Breast epithelium (tissue), 4 donors: Measurements from ENCODE around the gene RAD50. TPM values are rescaled to one million over a fixed set of nuclear protein-coding genes. Genes with fewer than 3 reads are reported as not detected.

Source experiments
- DNase-seq, 2 donors: peaks; one replicate each; pipeline ENCODE4 v3.0.0-alpha.2; 2019; ENCODE audit warnings: low spot score in 2 of 2
- H3K27ac ChIP-seq, 2 donors: fragments of 200-600 bp; sonication (generic) in 1 of 2; one replicate each; pipeline ENCODE4 v1.5.1; 2016 to 2019; ENCODE audit warnings: mild to moderate bottlenecking in 1 of 2
- H3K27me3 ChIP-seq, 2 donors: fragments of 200-600 bp; sonication (generic) in 1 of 2; one replicate each; pipeline versions ENCODE4 v1.5.1 to v1.6.0; 2017 to 2019; ENCODE audit warnings: control low read depth in 1 of 2, mild to moderate bottlenecking in 1 of 2
- H3K36me3 ChIP-seq: fragments of 200-600 bp; one replicate; pipeline ENCODE4 v1.5.1; 2019
- H3K4me1 ChIP-seq, 2 donors: fragments of 200-600 bp; sonication (generic); one replicate each; pipeline ENCODE4 v1.5.1; 2016 to 2019; ENCODE audit warnings: control low read depth in 1 of 2
- H3K4me3 ChIP-seq, 3 donors: fragments of 200-600 bp; sonication (generic); 1 replicate in 2 of 3; 2 replicates in 1 of 3; pipeline ENCODE4 v1.5.1; 2016 to 2019; ENCODE audit warnings: mild to moderate bottlenecking in 3 of 3, moderate library complexity in 2 of 3
- H3K9me3 ChIP-seq, 2 donors: fragments of 200-600 bp; sonication (generic) in 1 of 2; one replicate each; pipeline ENCODE4 v1.5.1; 2016 to 2019; ENCODE audit warnings: control low read depth in 1 of 2
- POLR2A ChIP-seq: fragments of 450-650 bp; IDR thresholded peaks from one replicate; pipeline ENCODE4 v1.6.1; 2016; ENCODE audit warnings: antibody characterized with exemption, mild to moderate bottlenecking, moderate library complexity
- POLR2AphosphoS5 ChIP-seq, 3 donors: sonication (generic); formaldehyde crosslinking; IDR thresholded peaks; one replicate each; pipeline ENCODE4 v1.6.1; 2017; ENCODE audit warnings: antibody characterized with exemption in 3 of 3
- intact Hi-C: fragments of 100-400 bp; cut with DNase I; formaldehyde crosslinking; loops from one replicate; pipeline ENCODE4 v1.15.1; 2023; ENCODE audit warnings: low total_unique reads
- total RNA-seq, 3 donors: library from RNA; depleted of rRNA; stranded (reverse); fragments of >200 nt; gene quantifications; one replicate each; pipeline ENCODE4 v1.1.0, GENCODE V29; 2016
- TF ChIP-seq, protein P1 (sequence below), 3 donors: fragments of 450-650 bp; IDR thresholded peaks; one replicate each; pipeline ENCODE4 v1.5.1; 2016 to 2017; ENCODE audit warnings: antibody characterized with exemption in 3 of 3, mild to moderate bottlenecking in 3 of 3, moderate library complexity in 3 of 3

RAD50 gene
- total RNA-seq, 3 donors from 2014 or later = 44.2 to 47.4 (median 44.6) TPM

DNA sequence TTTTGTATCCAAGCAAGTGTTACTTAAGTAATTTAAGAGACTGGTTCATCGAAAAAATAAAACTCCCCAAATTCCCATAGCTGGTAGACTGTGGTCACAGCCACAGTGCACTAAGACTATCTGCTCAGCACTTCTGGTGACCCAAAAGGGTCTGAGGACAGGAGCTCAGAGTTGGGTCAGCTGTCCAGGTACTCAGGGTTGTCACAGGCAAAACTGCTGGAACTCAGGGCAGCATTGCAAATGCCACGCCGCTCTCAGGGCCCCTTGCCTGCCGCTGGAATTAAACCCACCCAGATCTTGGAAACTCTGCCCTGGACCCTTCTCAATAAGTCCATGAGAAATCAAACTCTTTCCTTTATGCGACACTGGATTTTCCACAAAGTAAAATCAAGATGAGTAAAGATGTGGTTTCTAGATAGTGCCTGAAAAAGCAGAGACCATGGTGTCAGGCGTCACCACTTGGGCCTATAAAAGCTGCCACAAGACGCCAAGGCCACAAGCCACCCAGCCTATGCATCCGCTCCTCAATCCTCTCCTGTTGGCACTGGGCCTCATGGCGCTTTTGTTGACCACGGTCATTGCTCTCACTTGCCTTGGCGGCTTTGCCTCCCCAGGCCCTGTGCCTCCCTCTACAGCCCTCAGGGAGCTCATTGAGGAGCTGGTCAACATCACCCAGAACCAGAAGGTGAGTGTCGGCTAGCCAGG lies 101.1 kb downstream of the RAD50 start, which contains the start of gene IL13:
IL13 (plus strand) TSS at position 498 of the 705 bp plus-strand sequence; CDS start at position 512, 14 bp downstream.
- DNase-seq = no peak
- H3K9me3 ChIP-seq = no peaks in the 10 kb centered on the region
- intact Hi-C loops = no loop called here

DNA sequence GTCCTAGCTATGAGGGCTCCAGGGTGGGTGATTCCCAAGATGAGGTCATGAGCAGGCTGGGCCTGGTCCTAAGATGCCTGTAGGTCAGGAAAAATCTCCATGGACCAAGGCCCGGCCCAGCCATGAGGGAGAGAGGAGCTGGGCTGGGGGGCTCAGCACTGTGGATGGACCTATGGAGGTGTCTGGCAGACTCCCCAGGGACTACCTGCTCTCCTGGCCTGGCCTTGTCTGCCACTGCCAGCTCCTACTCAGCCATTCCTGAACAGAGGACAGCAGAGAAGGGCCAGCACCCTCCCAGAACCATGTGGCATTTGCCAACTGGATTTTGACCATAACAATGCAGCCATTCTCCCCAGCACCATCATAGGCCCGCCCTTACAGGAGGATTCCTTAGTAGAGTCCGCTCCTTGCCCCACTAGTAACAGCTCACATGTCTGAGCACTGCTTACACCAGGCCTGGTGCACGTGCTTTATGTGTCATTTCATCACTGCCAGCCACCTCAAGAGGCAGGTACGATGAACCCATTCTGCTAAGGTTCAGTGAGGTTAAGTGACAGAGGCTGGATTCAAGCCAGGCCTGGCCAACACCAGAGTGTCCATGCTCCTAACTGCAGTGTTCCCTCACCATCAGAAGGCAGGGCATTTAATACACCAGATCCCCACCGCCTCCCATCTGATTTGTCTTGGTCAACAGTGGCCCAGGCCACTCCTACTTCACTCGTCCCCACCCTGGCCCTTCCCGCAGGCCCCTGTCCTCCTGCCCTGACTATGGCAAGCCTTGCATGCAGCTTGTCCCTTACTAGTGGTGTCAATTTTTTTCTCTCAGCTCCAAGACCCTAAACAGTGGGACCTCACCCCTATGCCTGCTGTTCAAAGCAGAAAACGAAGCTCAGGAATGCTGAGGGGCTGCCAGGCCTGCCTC lies 101.9 kb downstream of the RAD50 start:
- Histone ChIP-seq H3K4me3 (no peak overlapping the region), H3K9me3 (no peaks in the 10 kb centered on the region), H3K27ac (no peak overlapping the region), H3K27me3 (peaks cover 0 to 16% of the 10 kb centered on the region in 2 donors), H3K4me1 (peaks cover 0 to 6% of the 10 kb centered on the region in 2 donors), H3K36me3 (no peaks in the 10 kb centered on the region)
- TF ChIP-seq, protein P1, sequence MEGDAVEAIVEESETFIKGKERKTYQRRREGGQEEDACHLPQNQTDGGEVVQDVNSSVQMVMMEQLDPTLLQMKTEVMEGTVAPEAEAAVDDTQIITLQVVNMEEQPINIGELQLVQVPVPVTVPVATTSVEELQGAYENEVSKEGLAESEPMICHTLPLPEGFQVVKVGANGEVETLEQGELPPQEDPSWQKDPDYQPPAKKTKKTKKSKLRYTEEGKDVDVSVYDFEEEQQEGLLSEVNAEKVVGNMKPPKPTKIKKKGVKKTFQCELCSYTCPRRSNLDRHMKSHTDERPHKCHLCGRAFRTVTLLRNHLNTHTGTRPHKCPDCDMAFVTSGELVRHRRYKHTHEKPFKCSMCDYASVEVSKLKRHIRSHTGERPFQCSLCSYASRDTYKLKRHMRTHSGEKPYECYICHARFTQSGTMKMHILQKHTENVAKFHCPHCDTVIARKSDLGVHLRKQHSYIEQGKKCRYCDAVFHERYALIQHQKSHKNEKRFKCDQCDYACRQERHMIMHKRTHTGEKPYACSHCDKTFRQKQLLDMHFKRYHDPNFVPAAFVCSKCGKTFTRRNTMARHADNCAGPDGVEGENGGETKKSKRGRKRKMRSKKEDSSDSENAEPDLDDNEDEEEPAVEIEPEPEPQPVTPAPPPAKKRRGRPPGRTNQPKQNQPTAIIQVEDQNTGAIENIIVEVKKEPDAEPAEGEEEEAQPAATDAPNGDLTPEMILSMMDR (IDR thresholded peaks at IDR 0.05) = no peak
- TF ChIP-seq POLR2A = no peak
- TF ChIP-seq POLR2AphosphoS5 (IDR thresholded peaks at IDR 0.05) = no peak
- intact Hi-C loops = no loop called here
- DNase-seq = no peak

More for the DNA sequence above, 101.1 kb downstream of the RAD50 start, which contains the start of gene IL13:
- TF ChIP-seq, protein P1 (IDR thresholded peaks at IDR 0.05) = no peak
- TF ChIP-seq POLR2AphosphoS5 (IDR thresholded peaks at IDR 0.05) (no peak), POLR2A (no peak)
- H3K4me1 ChIP-seq = peaks cover 0 to 6% of the 10 kb centered on the region in 2 donors
- no peaks in the 10 kb centered on the region for H3K36me3 ChIP-seq
- no peak within 1 kb of the TSS for H3K27ac ChIP-seq
- H3K27me3 ChIP-seq = peaks cover 0 to 16% of the 10 kb centered on the region in 2 donors
- no peak within 1 kb of the TSS for H3K4me3 ChIP-seq

DNA sequence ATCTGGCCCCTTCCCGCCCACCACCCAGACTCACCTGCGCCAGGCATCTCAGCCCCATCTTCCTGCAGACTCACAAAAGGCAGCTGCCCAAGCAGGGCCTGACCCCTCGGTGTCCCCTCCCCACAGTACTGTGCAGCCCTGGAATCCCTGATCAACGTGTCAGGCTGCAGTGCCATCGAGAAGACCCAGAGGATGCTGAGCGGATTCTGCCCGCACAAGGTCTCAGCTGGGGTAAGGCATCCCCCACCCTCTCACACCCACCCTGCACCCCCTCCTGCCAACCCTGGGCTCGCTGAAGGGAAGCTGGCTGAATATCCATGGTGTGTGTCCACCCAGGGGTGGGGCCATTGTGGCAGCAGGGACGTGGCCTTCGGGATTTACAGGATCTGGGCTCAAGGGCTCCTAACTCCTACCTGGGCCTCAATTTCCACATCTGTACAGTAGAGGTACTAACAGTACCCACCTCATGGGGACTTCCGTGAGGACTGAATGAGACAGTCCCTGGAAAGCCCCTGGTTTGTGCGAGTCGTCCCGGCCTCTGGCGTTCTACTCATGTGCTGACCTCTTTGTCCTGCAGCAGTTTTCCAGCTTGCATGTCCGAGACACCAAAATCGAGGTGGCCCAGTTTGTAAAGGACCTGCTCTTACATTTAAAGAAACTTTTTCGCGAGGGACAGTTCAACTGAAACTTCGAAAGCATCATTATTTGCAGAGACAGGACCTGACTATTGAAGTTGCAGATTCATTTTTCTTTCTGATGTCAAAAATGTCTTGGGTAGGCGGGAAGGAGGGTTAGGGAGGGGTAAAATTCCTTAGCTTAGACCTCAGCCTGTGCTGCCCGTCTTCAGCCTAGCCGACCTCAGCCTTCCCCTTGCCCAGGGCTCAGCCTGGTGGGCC lies 103.1 kb downstream of the RAD50 start:
- no peaks in the 10 kb centered on the region for H3K36me3 ChIP-seq
- DNase-seq = no peak
- no peaks in the 10 kb centered on the region for H3K9me3 ChIP-seq
- intact Hi-C loops = no loop called here
- TF ChIP-seq, protein P1 (IDR thresholded peaks at IDR 0.05) = no peak
- TF ChIP-seq POLR2AphosphoS5 (IDR thresholded peaks at IDR 0.05) = no peak
- TF ChIP-seq POLR2A = no peak
- no peak overlapping the region for H3K27ac ChIP-seq
- no peak overlapping the region for H3K4me3 ChIP-seq
- peaks cover 0 to 6% of the 10 kb centered on the region in 2 donors for H3K4me1 ChIP-seq
- peaks cover 0 to 16% of the 10 kb centered on the region in 2 donors for H3K27me3 ChIP-seq

DNA sequence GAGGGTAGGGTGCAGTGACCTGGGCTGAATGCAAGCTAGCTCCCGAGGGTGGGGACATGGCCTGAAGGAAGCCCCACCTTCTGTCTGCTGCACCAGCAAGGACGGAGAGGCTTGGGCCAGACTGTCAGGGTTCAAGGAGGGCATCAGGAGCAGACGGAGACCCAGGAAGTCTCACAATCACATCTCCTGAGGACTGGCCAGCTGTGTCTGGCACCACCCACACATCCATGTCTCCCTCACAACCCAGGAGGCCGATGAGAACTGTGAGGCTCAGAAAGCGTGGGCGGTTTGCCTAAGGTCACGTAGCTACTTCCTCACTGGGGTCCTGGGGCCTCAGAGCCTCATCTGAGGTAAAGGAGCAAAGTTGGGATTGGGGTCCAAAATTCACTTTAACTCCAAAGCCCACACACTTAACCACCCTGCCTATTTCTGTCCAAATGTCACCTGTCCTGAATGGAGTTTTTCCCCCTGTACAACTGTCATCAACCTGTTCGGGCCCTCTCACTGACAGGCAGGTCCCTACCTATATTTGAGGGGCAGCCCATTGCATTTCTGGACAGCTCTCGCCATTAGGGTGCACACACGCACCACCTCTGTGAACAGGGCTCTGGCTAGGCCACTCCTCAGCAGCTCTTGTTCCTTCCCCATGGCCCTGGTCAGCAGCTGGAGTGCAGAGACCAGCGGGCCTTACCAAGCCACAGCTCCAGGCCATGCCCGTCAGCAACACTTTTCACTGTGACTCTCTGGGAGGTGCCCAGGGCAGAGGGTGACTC lies 104.6 kb downstream of the RAD50 start:
- intact Hi-C loops = no loop called here
- no peak overlapping the region for H3K27ac ChIP-seq
- H3K4me3 ChIP-seq = no peak overlapping the region
- no peaks in the 10 kb centered on the region for H3K4me1 ChIP-seq
- no peaks in the 10 kb centered on the region for H3K36me3 ChIP-seq
- TF ChIP-seq, protein P1 (IDR thresholded peaks at IDR 0.05) = no peak
- TF ChIP-seq POLR2AphosphoS5 (IDR thresholded peaks at IDR 0.05) = no peak
- TF ChIP-seq POLR2A = no peak
- no peak for DNase-seq
- H3K27me3 ChIP-seq = peaks cover 0 to 4% of the 10 kb centered on the region in 2 donors
- no peaks in the 10 kb centered on the region for H3K9me3 ChIP-seq
